ENCODE measurements around the gene CAMK2D.

The CAMK2D gene

DNA sequence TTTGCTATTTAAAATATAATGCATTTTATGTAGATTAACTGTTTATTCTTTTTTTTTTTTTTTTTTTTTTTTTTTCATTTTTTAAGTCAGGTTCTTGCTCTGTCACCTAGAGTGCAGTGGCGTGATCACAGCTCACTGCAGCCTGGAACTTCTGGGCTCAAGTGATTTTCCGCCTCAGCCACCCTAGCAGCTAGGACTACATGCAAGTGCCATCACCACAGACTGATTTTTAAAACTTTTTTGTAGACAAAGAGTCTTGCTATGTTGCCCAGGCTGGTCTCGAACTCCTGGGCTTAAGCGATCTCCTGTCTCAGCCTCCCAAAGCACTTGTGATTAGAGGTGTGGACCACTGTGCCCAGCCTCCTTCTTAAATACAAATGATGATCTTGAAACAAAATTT is 159.9 kb downstream of the CAMK2D start:
- DNase-seq, result no peak

DNA sequence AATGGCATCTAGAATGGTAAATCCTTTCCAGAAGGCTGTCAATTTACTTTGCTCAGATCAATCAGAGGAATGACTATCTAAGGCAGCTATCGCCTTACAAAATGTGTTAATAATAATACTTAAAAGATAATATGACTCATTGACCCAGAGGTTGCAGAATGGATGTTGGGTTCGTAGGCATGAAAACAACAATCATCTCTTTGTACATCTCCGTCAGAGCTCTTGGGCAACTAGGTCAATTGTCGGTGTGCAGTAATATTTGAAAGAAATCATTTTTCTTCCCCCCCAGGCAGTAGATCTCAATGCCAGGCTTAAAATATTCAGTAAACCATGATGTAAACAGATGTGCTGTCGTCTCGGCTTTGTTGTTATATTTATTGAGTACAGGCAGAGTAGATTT is 165.1 kb downstream of the CAMK2D start:
- no peak for DNase-seq

GRCh38 chr4:113594231-113594556 is 167.3 kb downstream of the CAMK2D start:
- DNase-seq, result no peak

DNA sequence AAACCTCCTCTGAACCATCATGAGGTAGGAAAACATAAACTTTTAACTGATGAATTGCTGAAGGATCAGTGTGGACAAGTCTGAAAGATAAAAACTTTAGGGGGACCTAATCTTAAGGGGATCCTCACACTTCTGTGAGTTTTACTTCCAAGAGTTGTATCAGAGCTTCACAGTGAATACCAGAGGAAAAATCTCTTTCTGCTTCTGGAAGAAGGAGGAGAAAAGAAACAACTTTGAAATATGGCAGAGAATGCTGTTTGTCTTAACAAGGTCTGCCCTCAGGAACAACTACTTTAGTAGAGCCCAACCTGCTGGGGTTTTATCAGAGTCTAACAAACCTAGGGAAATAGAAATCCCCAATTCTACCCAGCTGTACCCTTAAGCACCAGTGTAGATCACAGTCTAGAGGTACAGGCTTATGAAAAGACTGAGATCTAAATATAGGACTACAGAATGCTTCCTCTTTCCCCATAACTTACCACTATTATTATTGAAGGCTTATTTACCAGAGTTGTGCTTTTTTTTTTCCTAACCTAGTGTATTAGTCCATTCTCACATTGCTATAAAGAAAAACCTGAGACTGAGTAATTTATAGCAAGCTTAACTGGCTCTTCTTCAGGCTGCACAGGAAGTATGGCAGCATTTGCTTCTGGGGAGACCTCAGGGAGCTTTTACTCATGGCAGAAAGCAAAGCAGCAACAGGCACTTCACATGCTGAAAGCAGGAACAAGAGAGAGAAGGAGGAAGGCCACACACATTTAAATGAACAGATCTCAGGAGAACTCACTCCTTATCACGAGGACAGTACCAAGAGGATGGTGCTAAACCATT is 167.9 kb downstream of the CAMK2D start:
- DNase-seq, result no peak

DNA sequence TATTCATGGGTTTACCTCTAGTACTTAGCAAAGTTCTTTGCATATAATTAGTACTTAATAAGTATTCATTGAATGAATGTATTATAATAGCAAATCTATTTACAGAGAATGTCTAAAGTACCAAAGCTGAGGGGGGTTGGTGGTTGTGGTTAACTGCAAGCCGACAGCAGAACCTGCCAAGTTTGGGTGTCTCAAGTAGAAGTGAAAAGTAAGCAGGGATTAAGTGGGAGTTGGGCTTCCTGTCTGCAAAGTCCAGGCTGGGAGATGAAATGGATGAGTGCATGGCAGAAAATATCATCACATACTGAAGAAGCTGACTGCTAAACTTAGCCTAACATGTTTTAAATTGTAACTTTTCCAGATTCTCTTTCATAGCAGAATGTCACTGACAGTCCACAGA is 169.6 kb downstream of the CAMK2D start:
- no peak for DNase-seq

GRCh38 chr4:113588895-113589668 is 172.5 kb downstream of the CAMK2D start:
- no peak for DNase-seq

- DNase-seq, result no peak
Measured at GRCh38 chr4:113587640-113588275, 173.8 kb downstream of the CAMK2D start.

DNA sequence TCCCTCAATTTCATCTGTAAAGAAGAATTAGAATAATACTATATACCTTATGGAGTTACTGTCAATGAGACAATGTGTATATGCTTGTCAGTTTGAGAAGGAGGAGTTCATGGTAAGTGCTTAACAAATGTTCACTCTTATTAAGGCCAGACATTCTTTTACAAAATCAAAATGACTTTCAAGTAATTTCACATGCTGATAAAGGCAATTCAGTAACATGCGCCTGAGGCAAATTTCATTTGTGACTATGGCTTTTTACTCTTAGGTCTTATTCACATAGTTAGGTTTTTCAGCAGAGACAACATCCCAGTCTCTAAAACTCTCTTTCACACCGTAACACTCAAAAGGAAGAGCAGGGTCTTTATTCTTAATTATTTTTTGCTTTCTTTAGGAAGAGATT is 174.4 kb downstream of the CAMK2D start:
- no peak for DNase-seq

- no peak for DNase-seq
Measured at GRCh38 chr4:113586072-113586471, 175.5 kb downstream of the CAMK2D start.

DNA sequence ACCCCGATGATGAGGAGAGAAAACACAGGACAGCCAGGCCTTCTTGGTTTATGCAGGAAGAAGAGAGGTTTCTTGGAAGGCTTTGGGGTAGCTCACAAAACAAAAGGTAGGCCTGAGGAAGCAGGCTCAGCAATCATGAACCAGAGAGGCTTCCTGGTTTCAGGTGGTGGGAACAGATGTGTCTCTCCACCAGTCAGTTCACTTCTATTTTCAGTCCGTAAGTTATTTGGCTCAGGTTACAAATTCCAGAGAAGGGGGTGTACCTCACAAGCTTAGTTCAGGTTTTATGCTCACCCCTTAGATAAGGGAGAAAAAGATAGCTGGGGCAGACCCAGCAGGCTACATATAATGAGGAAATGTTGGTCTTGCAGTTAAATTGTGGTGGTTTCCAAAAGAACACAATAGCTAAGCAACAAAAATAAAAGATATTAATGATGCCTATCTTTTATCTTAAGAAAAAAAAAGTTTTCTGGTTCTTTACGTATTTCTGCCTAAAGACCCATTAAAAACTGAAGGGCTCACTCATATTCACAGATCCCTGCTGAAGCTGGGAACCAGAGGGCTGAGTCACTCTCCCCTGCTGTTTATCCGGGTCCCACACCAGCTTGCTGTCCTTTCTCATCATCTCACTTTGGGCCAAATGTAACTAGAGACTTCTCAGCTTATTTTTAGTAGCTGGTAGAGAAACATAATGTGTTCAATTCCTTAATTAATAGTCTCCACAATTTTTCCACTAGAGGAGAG is 177.0 kb downstream of the CAMK2D start:
- no peak for DNase-seq

- no peak for DNase-seq
Measured at GRCh38 chr4:113582737-113583136, 178.8 kb downstream of the CAMK2D start.

DNA sequence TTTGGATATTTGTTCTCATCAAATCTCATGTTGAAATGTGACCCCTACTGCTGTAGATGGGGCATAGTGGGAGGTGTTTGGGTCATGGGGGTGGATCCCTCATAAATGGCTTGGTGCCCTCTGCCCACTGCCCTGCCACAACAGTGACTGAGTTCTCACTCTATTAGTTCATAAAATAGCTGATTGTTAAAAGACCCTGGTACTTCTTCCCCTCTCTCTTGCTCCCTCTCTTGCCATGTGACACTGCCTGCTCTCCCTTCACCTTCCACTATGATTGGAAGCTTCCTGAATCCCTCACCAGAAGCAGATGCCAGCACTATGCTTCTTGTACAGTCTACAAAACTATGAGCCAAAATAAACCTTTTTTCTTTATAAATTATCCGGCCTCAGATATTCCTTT is 182.2 kb downstream of the CAMK2D start:
- DNase-seq, result no peak

- no peak for DNase-seq
Measured at GRCh38 chr4:113576947-113577678, 184.4 kb downstream of the CAMK2D start.

- no peak for DNase-seq
Measured at GRCh38 chr4:113575401-113575800, 186.1 kb downstream of the CAMK2D start.

DNA sequence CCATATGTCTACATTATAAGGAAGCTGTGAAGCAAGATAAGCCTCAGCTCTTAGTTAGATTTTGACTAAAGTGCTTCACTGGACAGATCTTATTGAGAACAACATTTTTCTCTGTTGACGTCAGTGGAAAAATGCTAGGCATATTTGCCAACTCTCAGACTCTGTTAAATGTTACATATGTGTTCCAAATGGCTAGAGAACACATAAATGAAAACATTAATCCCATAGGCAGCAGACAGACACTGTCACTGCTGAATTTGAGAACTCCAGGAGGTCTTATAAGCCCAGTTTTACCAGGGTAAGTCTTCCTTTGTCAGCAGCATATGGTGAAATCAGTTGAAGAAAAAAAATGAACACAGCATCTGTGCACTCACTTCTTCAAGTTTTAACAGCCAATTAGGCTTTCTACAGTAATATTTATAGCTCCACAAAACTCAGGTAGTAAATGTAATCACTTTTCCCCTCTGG is 186.9 kb downstream of the CAMK2D start:
- no peak for DNase-seq

GRCh38 chr4:113572620-113573019 is 188.9 kb downstream of the CAMK2D start:
- no peak for DNase-seq

- no peak for DNase-seq
Measured at GRCh38 chr4:113566015-113566795, 195.3 kb downstream of the CAMK2D start.

- no peak for DNase-seq
Measured at GRCh38 chr4:113565702-113566012, 195.9 kb downstream of the CAMK2D start.

DNA sequence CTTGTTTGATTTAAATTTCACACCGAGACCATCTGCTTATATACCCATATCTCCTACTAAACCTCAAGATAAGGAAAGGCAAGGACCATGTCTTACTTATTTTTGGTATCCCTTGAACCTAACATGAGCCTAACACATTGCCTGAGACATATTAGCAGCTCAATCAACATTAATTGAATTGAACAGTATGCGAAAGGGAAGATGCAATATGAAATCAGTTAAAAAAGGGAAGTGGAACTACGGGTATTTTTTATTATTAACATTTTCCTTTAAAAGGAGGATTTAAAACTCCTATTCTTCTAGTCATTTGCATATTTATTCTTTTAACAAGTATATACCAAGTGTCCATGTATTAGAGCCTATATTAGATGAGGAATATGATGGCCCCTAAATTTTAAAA is 197.0 kb downstream of the CAMK2D start:
- no peak for DNase-seq

GRCh38 chr4:113563691-113564378 is 197.7 kb downstream of the CAMK2D start:
- no peak for DNase-seq

DNA sequence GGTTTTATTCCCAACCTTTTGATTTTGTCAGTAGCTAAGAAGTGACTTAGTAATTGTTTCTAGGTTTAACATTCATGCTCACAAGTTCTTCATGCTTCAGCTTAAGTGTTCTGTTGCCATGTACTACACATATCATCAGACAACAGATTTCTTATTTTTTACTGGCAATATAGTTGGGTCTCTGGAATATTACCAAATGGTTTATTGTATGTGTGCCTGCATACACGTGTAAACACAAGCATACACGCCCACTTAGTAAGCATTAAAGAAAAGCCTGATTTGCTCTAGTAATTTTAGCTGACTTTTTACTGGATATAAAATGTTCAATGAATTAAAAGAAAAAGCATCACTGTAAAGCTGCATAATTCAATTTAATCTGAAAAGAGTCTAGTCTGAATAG is 199.8 kb downstream of the CAMK2D start:
- no peak for DNase-seq

Data from bone marrow (tissue), 2 donors.